ENCODE data around the gene SNX3. TPM values are rescaled to one million over a fixed set of nuclear protein-coding genes. Genes with fewer than 3 reads are reported as not detected.
"Not testable (repeated sequence)": the region's sequence is repeated elsewhere in the genome, so short reads cannot be mapped to it uniquely, and the experiment has no call there.

Gene SNX3
- total and polyA plus RNA-seq, 4 donors = 164 to 303 (median 275) TPM

DNA sequence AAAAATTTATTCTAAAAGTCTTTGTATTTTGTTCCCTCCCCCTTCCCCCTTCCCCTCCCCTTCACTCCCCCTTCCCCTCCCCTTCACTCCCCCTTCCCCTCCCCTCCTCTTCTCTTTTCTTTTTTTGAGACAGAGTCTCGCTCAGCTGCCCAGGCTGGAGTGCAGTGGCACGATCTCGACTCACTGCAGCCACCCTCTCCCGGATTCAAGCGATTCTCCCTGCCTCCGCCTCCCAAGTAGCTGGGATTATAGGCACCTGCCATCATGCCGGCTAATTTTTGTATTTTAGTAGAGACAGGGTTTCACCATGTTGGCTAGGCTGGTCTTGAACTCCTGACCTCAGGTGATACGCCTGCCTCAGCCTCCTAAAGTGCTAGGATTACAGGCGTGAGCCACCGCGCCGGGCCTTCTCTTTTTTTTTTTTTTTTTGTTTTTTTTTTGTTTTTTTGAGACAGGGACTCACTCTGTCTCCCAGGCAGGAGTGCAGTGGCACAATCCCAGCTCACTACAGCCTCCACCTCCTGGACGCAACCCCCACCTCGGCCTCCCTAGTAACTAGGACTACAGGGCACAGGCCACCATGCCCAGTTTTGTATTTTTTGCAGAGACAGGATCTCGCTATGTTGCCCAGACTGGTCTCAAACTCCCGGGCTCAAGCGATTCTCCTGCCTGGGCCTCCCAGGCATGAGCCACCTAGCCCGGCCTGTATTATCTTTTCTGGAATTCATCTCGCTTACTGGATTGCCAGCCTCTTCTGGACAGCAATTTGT is 32.9 kb upstream of the SNX3 start:
- H3K36me3 ChIP-seq (ENCODE audit: control insufficient read depth, insufficient read depth, low read length) = no peaks in the 10 kb centered on the region
- H3K27me3 ChIP-seq (ENCODE audit: control insufficient read depth, insufficient read depth, low read length) = no peaks in the 10 kb centered on the region
- H3K4me1 ChIP-seq (ENCODE audit: control insufficient read depth, insufficient read depth, low read length) = peaks cover 9% of the 10 kb centered on the region
- 90% methylated on average over 12 of the region's 19 CpGs for WGBS (ENCODE audit: insufficient coverage)
- H3K27ac ChIP-seq (ENCODE audit: low read depth, low read length) = no peak overlapping the region
- no peak for DNase-seq (ENCODE audit: low read depth in 4 of 6, low spot score in 6 of 6)
- H3K4me3 ChIP-seq (ENCODE audit: low read depth, low read length) = no peak overlapping the region
- H3K9me3 ChIP-seq (ENCODE audit: control insufficient read depth, insufficient read depth, low read length) = no peaks in the 10 kb centered on the region

DNA sequence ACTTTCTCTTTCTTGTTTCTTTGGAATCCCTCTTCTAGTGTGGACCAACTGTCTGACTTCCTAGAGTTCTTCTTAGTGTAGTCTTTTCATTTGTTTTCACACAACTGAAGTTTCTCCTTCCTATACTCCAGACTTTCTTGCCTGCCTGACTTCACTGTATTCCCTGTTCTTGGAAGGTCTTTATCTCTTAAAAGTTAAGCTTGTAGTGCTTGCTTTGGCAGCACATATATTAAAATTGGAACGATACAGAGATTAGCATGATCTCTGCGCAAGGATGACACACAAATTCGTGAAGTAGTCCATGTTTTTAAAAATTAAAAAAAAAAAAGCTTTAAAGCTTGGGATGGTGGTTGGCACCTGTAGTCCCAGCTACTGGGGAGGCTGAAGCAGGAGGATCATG is 31.7 kb upstream of the SNX3 start:
- not testable (repeated sequence) for H3K4me1 ChIP-seq (ENCODE audit: control insufficient read depth, insufficient read depth, low read length); H3K27ac ChIP-seq (ENCODE audit: low read depth, low read length); DNase-seq (ENCODE audit: low read depth in 4 of 6, low spot score in 6 of 6); H3K36me3 ChIP-seq (ENCODE audit: control insufficient read depth, insufficient read depth, low read length); H3K9me3 ChIP-seq (ENCODE audit: control insufficient read depth, insufficient read depth, low read length); H3K27me3 ChIP-seq (ENCODE audit: control insufficient read depth, insufficient read depth, low read length); H3K4me3 ChIP-seq (ENCODE audit: low read depth, low read length)
- WGBS (ENCODE audit: insufficient coverage) = no CpG with 5 or more reads among the region's 3 CpGs

DNA sequence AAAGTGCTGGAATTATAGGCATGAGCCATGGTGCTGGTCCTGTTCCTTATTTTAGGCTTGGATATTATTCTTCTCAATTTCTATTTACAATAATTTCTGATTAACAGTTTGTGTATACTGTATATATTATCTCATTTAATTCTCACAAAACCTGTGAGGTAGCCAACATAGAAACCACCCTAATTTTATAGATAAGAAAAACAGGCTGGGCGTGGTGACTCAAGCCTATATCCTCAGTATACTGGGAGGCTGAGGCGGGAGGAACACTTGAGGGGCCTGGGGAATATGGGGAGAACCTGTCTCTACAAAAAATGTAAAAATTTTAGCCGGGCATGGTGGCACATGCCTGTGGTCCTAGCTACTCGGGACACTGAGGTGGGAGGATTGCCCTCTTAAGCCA is 30.3 kb upstream of the SNX3 start:
- no peak overlapping the region for H3K27ac ChIP-seq (ENCODE audit: low read depth, low read length)
- H3K36me3 ChIP-seq (ENCODE audit: control insufficient read depth, insufficient read depth, low read length) = no peaks in the 10 kb centered on the region
- peaks cover 9% of the 10 kb centered on the region for H3K4me1 ChIP-seq (ENCODE audit: control insufficient read depth, insufficient read depth, low read length)
- DNase-seq (ENCODE audit: low read depth in 4 of 6, low spot score in 6 of 6) = no peak
- H3K4me3 ChIP-seq (ENCODE audit: low read depth, low read length) = no peak overlapping the region
- 93% methylated on average over 2 of the region's 4 CpGs for WGBS (ENCODE audit: insufficient coverage)
- no peaks in the 10 kb centered on the region for H3K9me3 ChIP-seq (ENCODE audit: control insufficient read depth, insufficient read depth, low read length)
- no peaks in the 10 kb centered on the region for H3K27me3 ChIP-seq (ENCODE audit: control insufficient read depth, insufficient read depth, low read length)

DNA sequence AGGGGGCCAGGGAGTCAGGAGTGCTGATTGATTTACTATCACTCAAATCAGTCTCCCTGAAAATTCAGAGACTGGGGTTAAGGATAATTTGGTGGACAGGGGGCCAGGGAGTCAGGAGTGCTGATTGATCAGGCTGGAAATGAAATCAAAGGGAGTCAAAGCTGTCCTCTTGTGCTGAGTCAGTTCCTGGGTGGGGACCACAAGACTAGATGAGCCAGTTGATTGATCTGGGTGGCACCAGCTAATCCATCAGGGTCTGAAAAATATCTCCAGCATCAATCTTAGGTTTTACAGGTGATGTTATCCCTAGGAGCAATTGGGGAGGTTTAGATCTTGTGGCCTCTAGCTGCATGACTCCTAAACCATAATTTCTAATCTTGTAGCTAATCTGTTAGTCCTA is 27.9 kb upstream of the SNX3 start:
- Histone ChIP-seq H3K9me3 (ENCODE audit: control insufficient read depth, insufficient read depth, low read length) (no peaks in the 10 kb centered on the region), H3K4me3 (ENCODE audit: low read depth, low read length) (no peak overlapping the region), H3K4me1 (ENCODE audit: control insufficient read depth, insufficient read depth, low read length) (peaks cover under 1% of the 10 kb centered on the region), H3K27me3 (ENCODE audit: control insufficient read depth, insufficient read depth, low read length) (no peaks in the 10 kb centered on the region), H3K36me3 (ENCODE audit: control insufficient read depth, insufficient read depth, low read length) (no peaks in the 10 kb centered on the region), H3K27ac (ENCODE audit: low read depth, low read length) (no peak overlapping the region)
- DNase-seq (ENCODE audit: low read depth in 4 of 6, low spot score in 6 of 6) = no peak

DNA sequence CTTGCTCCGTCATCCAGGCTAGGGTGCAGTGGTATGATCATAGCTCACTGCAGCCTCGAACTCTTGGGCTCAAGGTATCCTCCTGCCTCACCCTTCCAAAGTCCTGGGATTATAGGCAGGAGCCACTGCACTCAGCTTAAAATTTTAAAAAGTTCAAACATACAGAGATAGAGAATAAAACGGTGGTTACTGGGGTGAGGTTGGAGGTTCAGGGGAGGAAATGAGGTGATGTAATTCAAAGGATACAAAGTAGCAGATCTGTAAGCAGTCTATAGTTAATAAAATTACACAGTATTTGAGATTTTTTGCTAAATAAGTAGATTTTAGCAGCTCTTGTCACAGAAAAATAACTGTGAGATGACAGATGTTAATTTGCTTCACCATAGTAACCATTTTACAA is 26.5 kb upstream of the SNX3 start:
- no peak for DNase-seq (ENCODE audit: low read depth in 4 of 6, low spot score in 6 of 6)
- Histone ChIP-seq H3K4me3 (ENCODE audit: low read depth, low read length) (no peak overlapping the region), H3K9me3 (ENCODE audit: control insufficient read depth, insufficient read depth, low read length) (no peaks in the 10 kb centered on the region), H3K27me3 (ENCODE audit: control insufficient read depth, insufficient read depth, low read length) (no peaks in the 10 kb centered on the region), H3K27ac (ENCODE audit: low read depth, low read length) (no peak overlapping the region), H3K36me3 (ENCODE audit: control insufficient read depth, insufficient read depth, low read length) (no peaks in the 10 kb centered on the region), H3K4me1 (ENCODE audit: control insufficient read depth, insufficient read depth, low read length) (no peaks in the 10 kb centered on the region)
- WGBS (ENCODE audit: insufficient coverage) = 100% methylated on average over 2 of the region's 3 CpGs

DNA sequence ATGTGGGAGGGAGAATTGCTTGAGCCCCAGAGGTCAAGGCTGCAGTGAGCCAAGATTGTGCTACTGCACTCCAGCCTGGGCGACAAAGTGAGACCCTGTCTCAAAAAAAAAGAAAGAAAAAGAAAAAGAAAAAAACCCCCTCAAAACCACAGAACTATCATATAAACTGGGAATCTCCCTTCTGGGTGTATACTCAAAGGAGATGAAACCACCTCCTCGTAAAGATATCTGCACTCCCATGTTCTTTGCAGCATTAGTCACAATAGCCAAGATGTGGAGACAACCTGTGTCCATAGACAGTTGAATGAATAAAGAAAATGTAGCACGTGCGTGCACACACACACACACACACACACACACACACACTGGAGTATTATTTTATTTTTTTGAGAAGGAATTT is 25.5 kb upstream of the SNX3 start:
- H3K4me3 ChIP-seq (ENCODE audit: low read depth, low read length) = no peak overlapping the region
- WGBS (ENCODE audit: insufficient coverage) = no CpG with 5 or more reads among the region's 4 CpGs

DNA sequence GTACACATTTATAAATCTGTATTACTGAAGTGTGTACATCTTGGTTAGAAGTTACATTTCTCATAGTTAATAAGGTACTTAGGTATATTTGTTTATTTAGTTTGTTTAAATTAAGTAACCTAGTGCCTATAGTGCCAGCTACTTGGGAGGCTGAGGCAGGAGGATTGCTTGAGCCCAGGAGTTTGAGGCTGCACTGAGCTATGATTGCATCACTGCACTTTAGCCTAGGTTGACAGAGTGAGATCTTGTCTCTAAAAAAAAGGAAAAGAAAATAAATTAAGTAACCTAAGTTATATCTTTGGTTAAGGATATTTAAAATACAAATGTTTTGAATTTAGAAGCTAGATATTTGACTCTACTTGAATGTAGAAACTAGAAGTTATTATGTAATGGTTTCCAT is 24.5 kb upstream of the SNX3 start:
- no peaks in the 10 kb centered on the region for H3K36me3 ChIP-seq (ENCODE audit: control insufficient read depth, insufficient read depth, low read length)
- no peaks in the 10 kb centered on the region for H3K4me1 ChIP-seq (ENCODE audit: control insufficient read depth, insufficient read depth, low read length)
- H3K27me3 ChIP-seq (ENCODE audit: control insufficient read depth, insufficient read depth, low read length) = no peaks in the 10 kb centered on the region
- no peaks in the 10 kb centered on the region for H3K9me3 ChIP-seq (ENCODE audit: control insufficient read depth, insufficient read depth, low read length)
- no peak overlapping the region for H3K4me3 ChIP-seq (ENCODE audit: low read depth, low read length)
- H3K27ac ChIP-seq (ENCODE audit: low read depth, low read length) = no peak overlapping the region
- DNase-seq (ENCODE audit: low read depth in 4 of 6, low spot score in 6 of 6) = no peak

More for the DNA sequence above, 25.5 kb upstream of the SNX3 start:
- Histone ChIP-seq H3K27ac (ENCODE audit: low read depth, low read length) (no peak overlapping the region), H3K36me3 (ENCODE audit: control insufficient read depth, insufficient read depth, low read length) (no peaks in the 10 kb centered on the region), H3K9me3 (ENCODE audit: control insufficient read depth, insufficient read depth, low read length) (no peaks in the 10 kb centered on the region), H3K4me1 (ENCODE audit: control insufficient read depth, insufficient read depth, low read length) (no peaks in the 10 kb centered on the region), H3K27me3 (ENCODE audit: control insufficient read depth, insufficient read depth, low read length) (no peaks in the 10 kb centered on the region)
- no peak for DNase-seq (ENCODE audit: low read depth in 4 of 6, low spot score in 6 of 6)

DNA sequence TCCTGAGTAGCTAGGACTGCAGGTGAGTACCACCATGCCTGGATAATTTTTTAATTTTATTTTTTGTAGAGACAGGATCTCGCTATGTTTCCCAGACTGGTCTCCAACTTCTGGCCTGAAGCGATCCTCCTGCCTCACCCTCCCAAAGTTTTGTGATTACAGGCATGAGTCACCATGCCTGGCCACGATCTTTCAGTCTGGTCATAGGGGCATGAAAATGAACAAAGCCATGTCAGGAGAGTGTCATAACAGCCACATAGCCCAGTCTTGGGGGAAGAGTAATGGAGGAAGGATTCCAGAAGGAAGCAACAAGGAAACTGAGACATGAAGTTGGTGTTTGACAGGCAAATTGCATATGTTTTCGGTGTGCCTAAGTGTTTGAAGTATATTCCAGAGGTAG is 17.0 kb upstream of the SNX3 start:
- DNase-seq (ENCODE audit: low read depth in 4 of 6, low spot score in 6 of 6) = no peak
- H3K9me3 ChIP-seq (ENCODE audit: control insufficient read depth, insufficient read depth, low read length) = no peaks in the 10 kb centered on the region
- WGBS (ENCODE audit: insufficient coverage) = 92% methylated on average over 3 of the region's 4 CpGs
- no peak overlapping the region for H3K27ac ChIP-seq (ENCODE audit: low read depth, low read length)
- H3K36me3 ChIP-seq (ENCODE audit: control insufficient read depth, insufficient read depth, low read length) = no peaks in the 10 kb centered on the region
- no peaks in the 10 kb centered on the region for H3K27me3 ChIP-seq (ENCODE audit: control insufficient read depth, insufficient read depth, low read length)
- no peak overlapping the region for H3K4me3 ChIP-seq (ENCODE audit: low read depth, low read length)
- no peaks in the 10 kb centered on the region for H3K4me1 ChIP-seq (ENCODE audit: control insufficient read depth, insufficient read depth, low read length)

DNA sequence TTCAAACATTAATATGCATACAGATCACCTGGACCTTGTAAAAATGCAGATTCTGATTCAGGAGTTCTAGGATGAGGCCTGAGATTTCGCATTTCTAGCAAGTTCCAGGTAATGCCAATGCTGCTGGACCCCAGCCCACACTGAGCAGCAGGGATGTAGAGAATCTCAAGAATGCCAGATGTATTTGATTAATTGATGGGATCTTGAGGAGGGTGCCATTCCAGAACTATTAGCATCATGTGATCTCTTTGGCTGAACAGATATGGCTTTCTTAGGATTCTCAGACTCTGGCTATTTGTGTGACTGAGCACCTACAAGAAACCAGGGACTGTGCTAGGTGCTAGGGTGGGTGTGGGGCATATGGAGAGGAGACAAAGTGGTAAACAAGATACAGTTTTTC is 16.5 kb upstream of the SNX3 start:
- Histone ChIP-seq H3K4me3 (ENCODE audit: low read depth, low read length) (no peak overlapping the region), H3K9me3 (ENCODE audit: control insufficient read depth, insufficient read depth, low read length) (no peaks in the 10 kb centered on the region), H3K4me1 (ENCODE audit: control insufficient read depth, insufficient read depth, low read length) (no peaks in the 10 kb centered on the region), H3K27me3 (ENCODE audit: control insufficient read depth, insufficient read depth, low read length) (no peaks in the 10 kb centered on the region), H3K36me3 (ENCODE audit: control insufficient read depth, insufficient read depth, low read length) (no peaks in the 10 kb centered on the region), H3K27ac (ENCODE audit: low read depth, low read length) (no peak overlapping the region)
- 91% methylated on average over 1 of the region's 1 CpG for WGBS (ENCODE audit: insufficient coverage)
- DNase-seq (ENCODE audit: low read depth in 4 of 6, low spot score in 6 of 6) = no peak

DNA sequence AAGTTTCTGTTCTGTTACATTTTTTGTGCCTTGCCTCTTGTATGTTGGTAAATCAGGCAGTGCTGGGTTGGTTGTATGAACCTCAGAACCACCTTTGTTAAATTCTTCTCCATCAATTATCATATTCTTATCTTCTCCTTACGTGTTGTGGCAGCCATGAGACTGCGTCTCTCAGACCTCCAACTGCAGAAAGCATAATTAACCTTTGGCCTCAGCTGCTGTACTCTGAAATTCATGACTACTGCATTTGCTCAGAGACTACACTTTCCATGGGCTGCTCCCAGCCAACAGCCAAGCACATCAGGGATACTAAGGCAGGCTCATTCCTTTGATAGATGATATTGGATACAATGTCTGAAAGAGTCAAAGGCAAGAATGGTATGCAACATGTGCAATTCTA is 15.1 kb upstream of the SNX3 start:
- Histone ChIP-seq H3K9me3 (ENCODE audit: control insufficient read depth, insufficient read depth, low read length) (no peaks in the 10 kb centered on the region), H3K4me1 (ENCODE audit: control insufficient read depth, insufficient read depth, low read length) (no peaks in the 10 kb centered on the region), H3K4me3 (ENCODE audit: low read depth, low read length) (no peak overlapping the region), H3K27ac (ENCODE audit: low read depth, low read length) (no peak overlapping the region), H3K27me3 (ENCODE audit: control insufficient read depth, insufficient read depth, low read length) (no peaks in the 10 kb centered on the region), H3K36me3 (ENCODE audit: control insufficient read depth, insufficient read depth, low read length) (no peaks in the 10 kb centered on the region)
- no peak for DNase-seq (ENCODE audit: low read depth in 4 of 6, low spot score in 6 of 6)
- WGBS (ENCODE audit: insufficient coverage) = 67% methylated on average over 2 of the region's 2 CpGs

Measured in spinal cord (tissue), 10 donors.